ENCODE measurements around the gene SUN5. TPM values are rescaled to one million over a fixed set of nuclear protein-coding genes. Genes with fewer than 3 reads are reported as not detected.

The SUN5 gene
- total and polyA plus RNA-seq, 2 donors (not counting 1 experiment from before 2014, with no cell fraction given), result not detected

DNA sequence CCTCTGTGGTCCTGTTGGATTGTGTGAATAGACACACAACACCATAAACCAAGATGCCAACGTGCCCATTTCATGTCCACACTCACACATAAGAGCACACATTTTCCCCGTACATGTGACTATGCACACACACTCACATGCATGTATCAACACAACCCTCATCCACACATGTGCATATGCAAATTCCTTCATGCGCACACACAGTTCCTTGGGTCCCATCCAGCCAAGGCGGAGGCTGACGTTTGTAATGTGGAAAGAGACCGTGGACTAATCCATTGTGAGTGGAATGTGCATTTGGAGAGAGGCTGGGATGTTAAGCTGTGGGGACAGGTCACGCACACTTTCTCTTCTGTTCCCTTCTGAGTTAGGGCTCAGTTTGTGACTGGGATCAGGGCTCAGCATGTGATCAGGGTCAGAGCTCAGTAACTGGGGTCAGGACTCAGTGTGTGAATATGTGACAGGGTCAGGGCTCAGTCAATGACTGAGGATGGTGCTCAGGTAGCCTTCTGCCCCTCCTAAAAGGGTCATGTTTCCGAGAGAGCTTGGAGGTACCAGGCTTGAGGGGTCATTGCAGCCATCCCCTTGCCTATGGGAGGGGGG, 2.6 kb upstream of the SUN5 start:
- peaks cover 0 to 13% (median 7%) of the 10 kb centered on the region in 3 donors for H3K9me3 ChIP-seq (ENCODE audit: control extremely low read depth in 1 of 3, control insufficient read depth in 2 of 3, insufficient read depth in 1 of 3, low read length in 2 of 3)
- Mint-ChIP-seq H3K9me3 (ENCODE audit: insufficient read depth) (peaks cover 4% of the 10 kb centered on the region), H3K4me3 (no peak overlapping the region), H3K4me1 (peaks cover 2% of the 10 kb centered on the region), H3K27me3 (no peaks in the 10 kb centered on the region), H3K27ac (no peak overlapping the region)
- ChIA-PET CTCF (interaction anchor here (0.6 to 2.2 kb wide), 2 partner anchors 51 to 105 kb away, joined by 4 to 6 read pairs; no protein-coding TSS in a partner anchor), POLR2A (no interaction called here)
- H3K9ac ChIP-seq (ENCODE audit: low read length), result no peak overlapping the region
- no peak overlapping the region for H3K4me2 ChIP-seq (replicated peaks; ENCODE audit: low read depth, low read length, poor library complexity, severe bottlenecking)
- intact Hi-C loops (cut with micrococcal nuclease), result no loop called here
- DNase-seq (no peak), ATAC-seq (ENCODE audit: low read depth) (no peak)
- no peak overlapping the region for H3K4me3 ChIP-seq (ENCODE audit: control extremely low read depth in 1 of 5, extremely low read depth in 1 of 5, insufficient read depth in 1 of 5, low read depth in 2 of 5, low read length in 4 of 5)
- no peak overlapping the region for H3K27ac ChIP-seq (ENCODE audit: low read length in 2 of 2)
- no peaks in the 10 kb centered on the region for H4K20me1 ChIP-seq (ENCODE audit: control insufficient read depth, insufficient read depth, low read length, poor library complexity, severe bottlenecking)
- no peak for TF ChIP-seq EZH2 (IDR thresholded peaks at IDR 0.05; ENCODE audit: borderline replicate concordance, insufficient read depth, low read depth, low read length, poor library complexity, severe bottlenecking)
- no peak for TF ChIP-seq CTCF (IDR thresholded peaks at IDR 0.05)
- no peak overlapping the region for H2AFZ ChIP-seq (ENCODE audit: insufficient read depth, low read depth, low read length, poor library complexity, severe bottlenecking)
- WGBS (ENCODE audit: insufficient coverage), result 93% methylated on average over 8 of the region's 8 CpGs
- no peaks in the 10 kb centered on the region for H3K36me3 ChIP-seq (replicated peaks in 1 of 2; ENCODE audit: control extremely low read depth in 1 of 2, control insufficient read depth in 1 of 2, extremely low read depth in 1 of 2, insufficient read depth in 2 of 2, low read length in 1 of 2)
- H3K79me2 ChIP-seq (ENCODE audit: control insufficient read depth, insufficient read depth, low read length), result no peaks in the 10 kb centered on the region
- H3K4me1 ChIP-seq (ENCODE audit: control insufficient read depth in 2 of 2, insufficient read depth in 2 of 2, low read length in 2 of 2), result no peaks in the 10 kb centered on the region
- H3K27me3 ChIP-seq (replicated peaks in 1 of 4; ENCODE audit: control extremely low read depth in 1 of 4, control insufficient read depth in 3 of 4, insufficient read depth in 4 of 4, low read length in 3 of 4), result no peaks in the 10 kb centered on the region

DNA sequence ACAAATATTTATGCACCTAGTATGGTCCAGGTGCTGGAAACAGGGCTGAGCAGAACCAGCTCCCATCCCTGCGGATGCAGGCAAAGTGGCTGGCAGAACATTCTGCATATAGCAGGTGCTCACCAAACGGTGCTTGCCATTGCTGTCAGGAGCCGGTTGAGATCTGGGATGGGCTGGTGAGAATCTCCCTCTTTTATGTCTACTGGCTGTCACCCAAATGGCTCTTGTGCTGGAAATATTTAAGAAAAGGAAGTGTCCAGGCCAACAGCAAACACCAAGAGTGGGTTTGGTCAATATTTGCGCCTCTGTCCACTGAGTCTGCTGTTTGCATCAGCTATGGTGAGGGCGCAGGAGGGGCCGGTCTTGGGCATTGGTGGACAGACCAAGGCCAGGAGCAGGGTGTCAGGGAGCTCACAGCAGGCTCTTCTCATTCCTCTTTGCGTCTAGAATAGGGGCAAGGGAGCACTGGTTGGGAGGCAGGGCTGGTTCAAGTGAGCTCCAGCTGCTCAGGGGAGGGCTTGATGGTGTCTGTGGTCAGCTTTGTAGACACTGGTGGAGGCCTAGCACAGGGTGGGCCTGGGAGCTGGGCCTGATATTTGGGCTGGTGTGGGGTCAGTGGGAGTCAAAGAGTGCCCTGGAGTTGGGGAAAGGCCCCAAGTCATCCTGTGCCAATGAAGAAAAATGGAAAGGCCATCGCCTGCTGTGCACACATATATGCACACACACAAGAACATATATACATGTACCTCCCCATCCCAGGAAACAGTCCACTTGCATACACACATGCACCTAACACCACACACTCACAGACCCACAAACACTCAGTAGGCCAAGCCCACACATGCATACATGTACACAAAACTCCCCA, 1.9 kb upstream of the SUN5 start:
- Histone ChIP-seq H2AFZ (ENCODE audit: insufficient read depth, low read depth, low read length, poor library complexity, severe bottlenecking) (no peak overlapping the region), H3K27me3 (replicated peaks in 1 of 4; ENCODE audit: control extremely low read depth in 1 of 4, control insufficient read depth in 3 of 4, insufficient read depth in 4 of 4, low read length in 3 of 4) (no peaks in the 10 kb centered on the region), H3K9me3 (ENCODE audit: control extremely low read depth in 1 of 3, control insufficient read depth in 2 of 3, insufficient read depth in 1 of 3, low read length in 2 of 3) (peaks cover 0 to 13% (median 7%) of the 10 kb centered on the region in 3 donors), H3K27ac (ENCODE audit: low read length in 2 of 2) (no peak overlapping the region), H3K4me2 (replicated peaks; ENCODE audit: low read depth, low read length, poor library complexity, severe bottlenecking) (no peak overlapping the region), H3K4me1 (ENCODE audit: control insufficient read depth in 2 of 2, insufficient read depth in 2 of 2, low read length in 2 of 2) (no peaks in the 10 kb centered on the region), H3K36me3 (replicated peaks in 1 of 2; ENCODE audit: control extremely low read depth in 1 of 2, control insufficient read depth in 1 of 2, extremely low read depth in 1 of 2, insufficient read depth in 2 of 2, low read length in 1 of 2) (no peaks in the 10 kb centered on the region), H3K79me2 (ENCODE audit: control insufficient read depth, insufficient read depth, low read length) (no peaks in the 10 kb centered on the region), H3K9ac (ENCODE audit: low read length) (no peak overlapping the region), H4K20me1 (ENCODE audit: control insufficient read depth, insufficient read depth, low read length, poor library complexity, severe bottlenecking) (no peaks in the 10 kb centered on the region), H3K4me3 (ENCODE audit: control extremely low read depth in 1 of 5, extremely low read depth in 1 of 5, insufficient read depth in 1 of 5, low read depth in 2 of 5, low read length in 4 of 5) (no peak overlapping the region)
- no peak overlapping the region for H3K4me3 Mint-ChIP-seq
- peaks cover 4% of the 10 kb centered on the region for H3K9me3 Mint-ChIP-seq (ENCODE audit: insufficient read depth)
- DNase-seq (no peak), ATAC-seq (ENCODE audit: low read depth) (no peak)
- no peak for TF ChIP-seq EZH2 (IDR thresholded peaks at IDR 0.05; ENCODE audit: borderline replicate concordance, insufficient read depth, low read depth, low read length, poor library complexity, severe bottlenecking)
- no peak for TF ChIP-seq CTCF (IDR thresholded peaks at IDR 0.05)
- WGBS (ENCODE audit: insufficient coverage), result 98% methylated on average over 7 of the region's 8 CpGs
- CTCF ChIA-PET, result interaction anchor here (0.6 to 2.2 kb wide), 2 partner anchors 51 to 104 kb away, joined by 4 to 6 read pairs; no protein-coding TSS in a partner anchor
- H3K27ac Mint-ChIP-seq, result no peak overlapping the region
- peaks cover 2% of the 10 kb centered on the region for H3K4me1 Mint-ChIP-seq
- no peaks in the 10 kb centered on the region for H3K27me3 Mint-ChIP-seq
- POLR2A ChIA-PET, result no interaction called here
- intact Hi-C loops (cut with micrococcal nuclease), result loop anchor here (2.0 kb wide), 1 partner anchor 103 kb away; no protein-coding TSS in a partner anchor

Measured in B cell (primary cell).